ENCODE measurements around the gene MYBPC1.

MYBPC1 gene

DNA sequence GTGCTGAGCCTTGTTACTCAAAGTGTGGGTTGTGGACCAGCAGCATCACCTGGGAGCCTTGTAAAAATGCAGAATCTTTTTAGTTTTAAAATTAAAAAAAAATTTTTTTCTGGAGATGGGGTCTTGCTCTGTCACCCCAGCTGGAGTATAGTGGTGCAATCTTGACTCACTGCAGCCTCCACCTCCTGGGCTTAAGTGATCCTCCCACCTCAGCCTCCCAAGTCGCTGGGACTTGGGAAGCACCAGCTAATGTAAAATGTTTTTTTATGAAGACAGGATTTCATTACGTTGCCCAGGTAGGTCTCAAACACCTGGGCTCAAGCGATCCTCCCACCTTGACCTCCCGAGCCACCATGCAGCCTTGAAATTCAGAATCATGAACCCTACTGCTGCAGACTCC lies 14.4 kb downstream of the MYBPC1 start:
- no peak for DNase-seq (ENCODE audit: low read depth)

DNA sequence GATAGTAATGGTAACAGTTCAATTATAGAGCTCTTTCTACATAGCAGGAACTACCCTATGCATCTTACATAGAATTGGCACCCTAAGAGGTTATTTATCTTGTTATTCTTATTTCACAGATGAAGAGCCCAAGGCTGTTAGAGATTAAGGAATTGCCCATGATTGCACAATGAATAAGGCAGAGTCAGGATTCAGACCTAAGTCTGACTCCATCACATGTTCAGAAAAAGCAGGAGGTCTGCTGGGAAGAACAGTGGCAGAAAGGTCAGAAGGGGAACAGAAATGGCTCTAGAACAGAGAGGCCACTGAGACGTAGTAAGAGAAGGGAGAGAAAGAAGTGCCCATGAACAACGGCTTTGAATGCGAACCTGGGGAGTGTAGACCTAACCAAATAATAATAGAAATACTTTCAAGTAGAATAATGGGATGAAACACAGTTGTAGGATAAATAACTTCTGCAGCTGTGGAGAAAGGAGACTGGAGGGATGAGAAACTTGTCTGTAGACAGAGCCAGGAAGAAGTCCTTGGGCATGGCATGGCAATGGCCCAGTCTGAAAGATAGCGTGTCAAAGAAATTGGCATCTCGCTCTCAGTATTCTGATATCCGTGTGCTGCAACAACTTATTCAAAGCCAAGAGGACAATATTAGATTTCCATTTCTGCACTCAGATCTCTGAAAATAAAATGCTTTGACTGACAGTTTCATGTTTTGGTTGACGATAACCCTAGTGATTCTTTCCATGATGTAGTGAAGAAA lies 17.6 kb downstream of the MYBPC1 start:
- no peak overlapping the region for H3K4me3 ChIP-seq (ENCODE audit: low read depth, low read length)
- TF ChIP-seq, protein P1, sequence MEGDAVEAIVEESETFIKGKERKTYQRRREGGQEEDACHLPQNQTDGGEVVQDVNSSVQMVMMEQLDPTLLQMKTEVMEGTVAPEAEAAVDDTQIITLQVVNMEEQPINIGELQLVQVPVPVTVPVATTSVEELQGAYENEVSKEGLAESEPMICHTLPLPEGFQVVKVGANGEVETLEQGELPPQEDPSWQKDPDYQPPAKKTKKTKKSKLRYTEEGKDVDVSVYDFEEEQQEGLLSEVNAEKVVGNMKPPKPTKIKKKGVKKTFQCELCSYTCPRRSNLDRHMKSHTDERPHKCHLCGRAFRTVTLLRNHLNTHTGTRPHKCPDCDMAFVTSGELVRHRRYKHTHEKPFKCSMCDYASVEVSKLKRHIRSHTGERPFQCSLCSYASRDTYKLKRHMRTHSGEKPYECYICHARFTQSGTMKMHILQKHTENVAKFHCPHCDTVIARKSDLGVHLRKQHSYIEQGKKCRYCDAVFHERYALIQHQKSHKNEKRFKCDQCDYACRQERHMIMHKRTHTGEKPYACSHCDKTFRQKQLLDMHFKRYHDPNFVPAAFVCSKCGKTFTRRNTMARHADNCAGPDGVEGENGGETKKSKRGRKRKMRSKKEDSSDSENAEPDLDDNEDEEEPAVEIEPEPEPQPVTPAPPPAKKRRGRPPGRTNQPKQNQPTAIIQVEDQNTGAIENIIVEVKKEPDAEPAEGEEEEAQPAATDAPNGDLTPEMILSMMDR (IDR thresholded peaks at IDR 0.05; ENCODE audit: low read depth, low read length, missing control alignments), result no peak

More for the DNA sequence above, 14.4 kb downstream of the MYBPC1 start:
- H3K4me3 ChIP-seq (ENCODE audit: low read depth, low read length), result no peak overlapping the region
- TF ChIP-seq, protein P1 (IDR thresholded peaks at IDR 0.05; ENCODE audit: low read depth, low read length, missing control alignments), result no peak

DNA sequence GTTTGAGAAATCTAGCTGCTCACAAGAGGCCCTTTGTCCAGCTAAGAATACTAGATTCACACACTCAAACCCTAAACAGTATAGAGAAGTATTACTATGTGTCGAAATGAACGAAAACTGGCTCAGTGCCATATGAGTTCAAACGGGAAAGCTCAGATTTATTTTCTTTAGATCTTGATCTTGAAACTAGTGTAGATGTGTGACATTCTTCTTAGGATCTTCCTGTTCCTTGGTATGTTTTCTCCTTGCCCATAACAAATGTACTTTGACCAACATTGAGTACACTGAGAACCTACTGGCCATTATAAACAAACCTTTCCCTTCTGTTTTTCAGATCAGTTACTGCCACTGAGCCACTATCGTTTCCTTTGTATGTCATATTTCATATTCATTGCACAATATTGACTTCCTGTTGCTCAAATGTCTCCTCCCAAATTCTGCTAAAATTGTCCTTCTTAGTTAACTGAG lies 21.3 kb downstream of the MYBPC1 start:
- H3K4me3 ChIP-seq (ENCODE audit: low read depth, low read length), result no peak overlapping the region
- DNase-seq (ENCODE audit: low read depth), result no peak
- TF ChIP-seq, protein P1 (IDR thresholded peaks at IDR 0.05; ENCODE audit: low read depth, low read length, missing control alignments), result no peak

More for the DNA sequence above, 17.6 kb downstream of the MYBPC1 start:
- DNase-seq (ENCODE audit: low read depth), result no peak

DNA sequence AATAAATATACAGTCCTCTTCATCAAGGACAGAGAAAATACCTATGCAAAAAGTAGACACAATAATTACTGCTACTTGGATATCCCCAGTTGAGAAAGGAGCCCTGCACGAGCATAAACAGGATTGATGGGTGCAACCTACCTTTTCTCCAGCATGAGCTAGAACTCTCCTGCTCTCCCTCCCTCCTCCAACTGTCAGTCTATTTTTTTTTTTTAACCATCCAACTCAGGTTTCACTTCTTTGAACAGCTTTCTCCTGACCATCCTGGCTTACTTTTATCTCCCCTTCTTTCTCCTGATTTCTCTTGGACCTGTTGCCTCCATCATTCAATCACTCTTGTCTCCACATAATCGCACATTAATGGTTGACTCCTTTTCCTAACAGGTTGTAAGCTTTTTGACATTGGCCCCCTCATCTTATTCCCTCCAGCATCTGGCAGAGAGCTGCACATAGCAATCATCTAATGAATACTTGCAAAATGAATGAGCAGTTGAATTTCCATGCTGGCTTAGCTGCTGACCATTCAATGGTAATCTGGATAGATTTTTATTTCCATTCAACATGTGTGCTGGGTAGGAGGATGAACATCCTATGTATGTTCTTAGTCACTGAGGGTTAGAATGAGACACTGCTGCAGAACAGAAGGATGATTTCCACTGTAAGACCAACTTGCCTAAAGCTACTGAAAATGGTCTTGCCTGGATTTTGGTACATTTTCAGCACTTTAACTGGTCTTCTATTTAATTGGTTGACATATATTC lies 24.4 kb downstream of the MYBPC1 start:
- H3K4me3 ChIP-seq (ENCODE audit: low read depth, low read length), result no peak overlapping the region
- TF ChIP-seq, protein P1 (IDR thresholded peaks at IDR 0.05; ENCODE audit: low read depth, low read length, missing control alignments), result no peak
- DNase-seq (ENCODE audit: low read depth), result no peak

DNA sequence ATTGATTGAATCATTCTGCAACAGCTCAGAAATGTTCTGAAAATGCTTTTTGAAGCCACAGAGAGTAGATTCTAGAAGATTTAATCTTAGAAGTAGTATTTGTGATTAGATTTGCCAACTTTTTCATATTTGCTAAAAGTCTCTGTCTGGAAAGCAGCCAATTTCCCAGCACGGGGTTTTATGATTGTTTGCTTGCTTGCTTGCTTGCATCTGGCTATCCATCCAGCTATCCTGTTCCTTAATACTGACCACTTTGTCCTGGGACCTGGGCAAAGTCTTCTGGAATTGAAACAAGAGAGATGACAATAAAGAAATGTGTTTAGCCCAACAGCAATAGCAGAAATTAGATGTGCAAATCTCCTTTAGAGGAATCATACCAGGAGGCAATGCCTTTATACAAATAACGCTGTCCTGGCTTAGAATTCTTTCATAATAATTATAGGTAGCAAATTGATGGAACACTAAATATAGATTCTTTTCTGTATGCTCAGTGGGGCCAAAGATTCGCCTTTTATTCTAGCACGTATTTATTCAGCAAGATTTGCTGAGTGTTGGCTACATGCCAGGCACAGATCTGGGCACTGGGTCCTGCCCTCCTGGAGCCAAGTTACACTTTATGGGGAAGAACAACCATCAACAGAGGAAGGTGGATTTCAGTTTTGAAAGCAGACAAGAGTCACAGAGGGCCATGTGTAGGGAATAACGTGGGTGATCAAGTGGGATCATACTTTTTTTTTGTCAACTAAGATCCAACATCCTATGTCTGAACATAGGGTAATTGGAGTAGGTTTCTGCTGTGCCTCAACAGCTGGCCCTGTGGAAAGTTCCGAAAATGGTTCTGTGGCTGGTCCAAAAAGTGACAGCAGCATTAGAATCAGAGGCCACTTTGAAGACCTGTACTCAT lies 25.3 kb downstream of the MYBPC1 start:
- TF ChIP-seq, protein P1 (IDR thresholded peaks at IDR 0.05; ENCODE audit: low read depth, low read length, missing control alignments), result no peak
- no peak overlapping the region for H3K4me3 ChIP-seq (ENCODE audit: low read depth, low read length)
- DNase-seq (ENCODE audit: low read depth), result no peak

DNA sequence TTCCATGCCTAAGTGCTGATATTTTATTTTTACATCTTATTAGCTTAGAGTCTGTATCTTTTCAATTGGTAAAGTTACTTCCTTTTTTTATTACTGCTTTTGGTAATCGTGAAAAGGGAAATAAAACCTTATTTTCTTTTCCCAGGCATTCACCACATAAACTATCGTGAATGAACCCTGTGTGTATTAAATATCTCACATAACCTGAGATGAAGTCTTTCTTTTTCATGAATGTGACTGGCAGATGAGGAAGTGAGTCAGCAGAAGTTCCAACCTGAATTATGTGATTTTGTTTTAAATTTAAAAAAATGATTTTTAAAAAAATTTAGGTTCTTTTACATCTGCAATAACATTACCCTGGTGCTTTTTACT lies 26.0 kb downstream of the MYBPC1 start:
- H3K4me3 ChIP-seq (ENCODE audit: low read depth, low read length), result no peak overlapping the region
- TF ChIP-seq, protein P1 (IDR thresholded peaks at IDR 0.05; ENCODE audit: low read depth, low read length, missing control alignments), result no peak
- no peak for DNase-seq (ENCODE audit: low read depth)

Measured in GM12864 (cell line).